IMR-90 (cell line): ENCODE measurements around the gene FAM20B.

ENCODE experiments used
- CEBPB ChIP-seq: IDR thresholded peaks from 2 replicates; pipeline ENCODE4 v1.6.1; 2012; ENCODE audit warnings: low read depth, low read length, improper control_type of control experiment
- CTCF ChIP-seq: conservative IDR thresholded peaks from 2 replicates; pipeline ENCODE4 v1.5.1; 2012; ENCODE audit warnings: mild to moderate bottlenecking, low read depth, low read length, improper control_type of control experiment
- MAFK ChIP-seq: IDR thresholded peaks from 2 replicates; pipeline ENCODE4 v1.6.1; 2012; ENCODE audit warnings: low read depth, low read length, improper control_type of control experiment
- MXI1 ChIP-seq: IDR thresholded peaks from 2 replicates; pipeline ENCODE4 v1.6.1; 2012; ENCODE audit warnings: low read depth, mild to moderate bottlenecking, low read length, moderate library complexity, borderline replicate concordance
- POLR2A ChIP-seq: IDR thresholded peaks from 2 replicates; pipeline ENCODE4 v1.6.1; 2012; ENCODE audit warnings: mild to moderate bottlenecking, low read depth, low read length

GRCh38 chr1:178976541-178976940 lies 49.2 kb upstream of the FAM20B start:
- TF ChIP-seq CTCF (no peak), POLR2A (no peak), MAFK (no peak), CEBPB (no peak), MXI1 (no peak)
